KOPT-K1 (cell line): ENCODE data around the gene FAR1.
A peak's percentile ranks its signal among the peaks of the same experiment; 100 is the strongest.

Experiments
- H3K27ac ChIP-seq: fragments of 200-600 bp; sonication (generic); 2 replicates; pipeline ENCODE4 v1.5.1; 2016; ENCODE audit warnings: antibody characterized with exemption, mild to moderate bottlenecking, low read depth, low read length; ENCODE audit not compliant: poor library complexity, severe bottlenecking
- H3K36me3 ChIP-seq: fragments of 200-600 bp; sonication (generic); 2 replicates; pipeline ENCODE4 v1.5.1; 2017; ENCODE audit warnings: antibody characterized with exemption, mild to moderate bottlenecking, low read length, moderate library complexity; ENCODE audit not compliant: insufficient read depth
- H3K9me3 ChIP-seq: fragments of 200-600 bp; sonication (generic); 2 replicates; pipeline ENCODE4 v1.5.1; 2017; ENCODE audit warnings: antibody characterized with exemption, low read length, mild to moderate bottlenecking; ENCODE audit not compliant: insufficient read depth, poor library complexity, severe bottlenecking

Gene FAR1

DNA sequence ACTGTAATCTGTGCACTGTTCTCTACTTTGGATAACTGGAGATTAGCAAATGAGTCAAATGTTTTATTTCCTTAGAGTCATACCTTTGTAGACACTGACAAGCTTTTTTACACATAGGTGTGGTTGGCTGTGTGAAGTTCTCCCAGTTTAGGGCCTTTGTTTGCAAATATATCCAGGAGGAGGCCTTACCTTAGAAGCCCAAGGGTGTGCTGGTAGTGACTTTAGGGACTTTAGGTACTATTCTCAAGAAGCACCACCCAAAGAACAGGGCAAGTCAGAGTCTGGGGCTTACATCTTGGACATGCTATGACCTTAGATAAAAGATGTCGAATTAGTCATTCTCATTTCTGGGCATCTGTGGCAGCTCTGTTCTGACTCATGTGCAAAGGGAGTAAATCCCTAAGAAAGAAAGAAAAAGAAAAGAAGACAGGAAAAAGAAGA is 4.8 kb upstream of the FAR1 start:
- H3K27ac ChIP-seq, result no peak overlapping the region
- H3K9me3 ChIP-seq, result peaks cover 25% of the 10 kb centered on the region
- H3K36me3 ChIP-seq, result no peaks in the 10 kb centered on the region

DNA sequence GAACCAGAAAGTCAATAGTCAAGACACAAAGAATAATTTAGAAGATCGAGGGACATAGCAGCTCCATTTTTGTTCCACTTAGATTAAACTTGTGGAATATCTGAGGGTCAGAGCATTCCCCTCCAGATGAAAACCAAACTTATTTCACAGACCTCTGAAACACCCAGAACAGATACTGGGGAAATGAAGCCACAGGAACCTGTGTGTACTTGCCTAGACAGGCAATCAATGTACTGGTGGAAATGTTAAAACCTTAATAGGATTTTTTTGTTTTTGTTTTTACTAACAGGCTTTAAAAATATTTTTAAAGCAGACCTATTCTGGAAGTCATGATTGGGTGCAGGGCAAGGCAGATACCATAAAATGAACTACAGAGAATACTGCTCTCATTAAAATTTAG is 4.1 kb upstream of the FAR1 start:
- no peaks in the 10 kb centered on the region for H3K36me3 ChIP-seq
- H3K9me3 ChIP-seq, result peaks cover 18% of the 10 kb centered on the region
- H3K27ac ChIP-seq, result no peak overlapping the region

DNA sequence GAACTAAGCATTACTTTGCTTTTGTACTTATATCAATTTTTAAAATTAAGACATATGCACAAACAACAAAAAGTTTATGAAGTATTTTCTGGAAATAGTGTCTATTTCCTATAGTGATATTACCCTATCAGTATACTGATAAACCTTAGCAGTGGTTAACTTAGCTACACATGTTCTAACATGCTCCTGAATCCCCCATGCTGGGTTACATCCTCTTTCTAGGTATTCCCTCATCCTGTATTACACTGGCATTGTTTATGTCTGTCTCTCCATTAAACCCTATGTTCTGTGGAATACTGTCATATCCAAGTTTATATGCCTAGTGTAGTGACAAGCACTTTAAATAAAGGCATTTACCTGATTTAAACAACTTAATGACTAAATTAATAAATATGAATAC is 1.8 kb upstream of the FAR1 start:
- no peaks in the 10 kb centered on the region for H3K36me3 ChIP-seq
- H3K27ac ChIP-seq, result no peak overlapping the region
- H3K9me3 ChIP-seq, result peaks cover 9% of the 10 kb centered on the region

DNA sequence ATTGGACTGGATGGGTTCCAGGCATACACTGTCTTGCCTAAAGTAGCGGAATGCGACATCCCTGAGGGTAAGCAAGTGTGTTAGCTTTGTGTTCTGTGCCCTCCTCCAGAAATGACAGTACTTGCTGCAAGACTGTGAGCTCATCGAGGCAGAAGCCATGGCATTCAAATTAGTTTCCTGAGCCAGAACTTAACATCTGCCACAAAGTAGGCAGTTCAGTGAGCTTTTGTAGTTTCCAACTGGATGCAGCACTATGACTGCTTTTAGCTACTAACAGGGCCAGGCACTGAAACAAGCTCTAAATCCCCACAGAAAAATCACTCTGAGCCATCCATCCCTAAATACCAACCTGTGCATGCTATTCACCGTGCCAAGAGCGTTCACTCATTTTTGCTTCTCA is 1.2 kb upstream of the FAR1 start:
- Histone ChIP-seq H3K27ac (no peak overlapping the region), H3K36me3 (no peaks in the 10 kb centered on the region), H3K9me3 (peaks cover 9% of the 10 kb centered on the region)

DNA sequence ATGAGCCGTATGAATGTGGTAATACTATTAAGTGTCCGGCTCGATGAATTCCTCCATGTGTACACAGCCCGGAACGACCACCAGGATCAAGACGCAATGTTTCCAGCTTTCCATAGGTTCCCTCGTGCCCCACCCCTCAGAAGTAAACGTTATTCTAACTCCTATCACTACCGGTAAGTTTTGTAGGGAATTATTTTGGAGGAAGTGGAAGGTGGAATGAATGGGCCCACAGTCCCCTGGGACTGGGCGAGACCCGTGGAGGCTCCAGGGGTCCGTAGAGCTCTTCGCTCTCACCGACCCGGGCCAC is 720 bp upstream of the FAR1 start:
- Histone ChIP-seq H3K36me3 (no peaks in the 10 kb centered on the region), H3K27ac (peak overlapping the region; percentile 16), H3K9me3 (peaks cover 9% of the 10 kb centered on the region)

DNA sequence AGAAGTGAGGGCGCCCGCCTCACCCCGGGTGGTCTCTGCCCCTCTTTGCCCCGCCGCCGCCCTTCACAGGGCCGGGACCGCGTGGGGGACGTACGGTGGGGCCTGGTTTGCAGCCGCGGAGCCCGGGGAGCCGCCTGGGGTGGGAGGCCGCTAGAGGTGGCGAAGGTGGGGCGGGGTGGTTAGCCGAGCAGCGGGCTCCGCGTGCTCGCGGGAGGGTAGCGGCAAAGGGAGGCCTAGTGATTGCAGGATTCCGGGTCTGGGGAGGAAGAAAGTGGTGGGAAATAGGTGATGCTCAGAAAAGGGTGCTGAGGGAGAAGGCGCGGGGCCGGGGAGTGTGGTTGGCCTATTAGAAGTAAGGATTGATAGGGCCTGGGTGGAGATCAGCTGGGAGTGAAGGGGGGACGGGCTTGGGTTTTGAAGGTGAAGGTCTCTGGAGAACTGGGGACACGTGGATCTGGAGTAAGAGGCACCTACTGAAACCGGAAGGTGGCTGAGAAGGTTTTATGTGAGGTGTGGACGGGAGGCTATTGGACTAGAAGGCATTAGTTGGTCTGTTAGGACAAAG is 571 bp downstream of the FAR1 start:
- no peaks in the 10 kb centered on the region for H3K36me3 ChIP-seq
- peak overlapping the region; percentile 65 for H3K27ac ChIP-seq
- H3K9me3 ChIP-seq, result peaks cover 9% of the 10 kb centered on the region

DNA sequence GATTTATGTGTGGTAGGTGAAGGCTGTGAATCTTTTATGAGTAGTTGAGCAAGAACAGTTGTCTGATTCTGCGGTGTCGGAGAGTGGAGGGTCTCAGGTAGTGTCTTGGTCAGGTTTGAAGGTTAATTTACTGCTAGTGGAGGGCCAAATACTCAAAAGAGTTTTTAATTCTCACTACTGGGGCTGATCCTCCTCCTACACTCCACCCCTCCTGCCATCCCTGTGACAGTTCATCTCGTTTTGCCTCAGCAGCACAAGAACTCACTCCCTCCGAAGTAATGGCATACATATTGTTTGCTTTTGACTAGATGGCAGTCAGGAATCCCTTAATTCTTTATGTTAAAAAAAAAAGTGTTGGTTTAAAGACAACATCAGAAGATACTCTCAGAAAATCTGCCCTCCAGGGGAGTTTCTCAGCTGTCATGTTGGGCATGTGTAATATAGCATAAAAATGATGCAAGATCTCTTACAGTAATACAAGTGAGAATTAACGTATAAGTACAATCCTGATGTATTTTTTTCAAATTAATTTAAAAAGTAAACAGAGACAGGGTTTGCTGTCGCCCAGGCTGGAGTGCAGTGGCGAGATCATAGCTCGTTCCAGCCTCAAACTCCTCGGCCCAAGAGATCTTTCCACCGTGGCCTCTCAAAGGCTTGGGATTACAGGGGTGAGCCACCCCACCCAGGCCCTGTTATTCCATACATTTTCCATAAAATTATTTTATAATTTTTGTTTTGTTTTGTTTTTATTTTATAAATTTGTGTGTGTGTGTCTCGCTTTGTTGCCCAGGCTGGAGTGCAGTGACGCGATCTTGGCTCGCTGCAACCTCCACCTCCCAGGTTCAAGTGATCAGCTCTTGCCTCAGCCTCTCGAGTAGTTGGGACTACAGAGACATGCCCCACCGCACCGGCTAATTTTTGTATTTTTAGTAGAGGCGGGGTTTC is 1.3 kb downstream of the FAR1 start:
- peak overlapping the region; percentile 65 for H3K27ac ChIP-seq
- H3K36me3 ChIP-seq, result no peaks in the 10 kb centered on the region
- peaks cover 9% of the 10 kb centered on the region for H3K9me3 ChIP-seq

DNA sequence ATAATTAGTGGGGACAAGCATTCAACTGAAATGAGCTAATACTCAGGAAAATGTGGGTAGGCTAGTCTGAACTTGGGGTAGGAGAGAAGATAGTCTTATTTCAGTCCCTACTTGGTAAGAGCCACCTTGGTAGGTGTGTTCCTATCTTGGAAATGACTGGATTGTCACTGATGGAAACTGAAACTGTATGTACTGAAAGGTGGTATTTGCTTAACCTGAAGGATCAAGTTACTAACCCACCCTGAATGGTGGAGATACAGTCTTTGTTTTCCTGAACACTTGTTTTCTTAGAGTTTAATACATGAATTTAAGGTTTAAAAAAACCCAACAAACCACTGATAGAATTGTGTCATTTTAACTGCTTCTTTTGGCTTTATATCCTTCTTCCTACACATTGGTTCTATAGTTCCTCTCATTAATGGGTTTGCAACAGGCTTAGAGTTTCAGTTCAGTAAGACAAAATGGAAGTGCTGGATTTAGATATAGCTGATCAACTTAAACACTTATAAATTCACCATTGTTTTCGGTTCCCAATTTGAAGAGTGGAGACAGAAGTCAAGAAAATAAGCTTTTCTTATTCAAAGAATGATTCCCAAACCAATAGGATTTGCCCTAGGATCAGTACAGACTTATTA is 4.2 kb downstream of the FAR1 start:
- no peak overlapping the region for H3K27ac ChIP-seq
- no peaks in the 10 kb centered on the region for H3K36me3 ChIP-seq
- H3K9me3 ChIP-seq, result no peaks in the 10 kb centered on the region

DNA sequence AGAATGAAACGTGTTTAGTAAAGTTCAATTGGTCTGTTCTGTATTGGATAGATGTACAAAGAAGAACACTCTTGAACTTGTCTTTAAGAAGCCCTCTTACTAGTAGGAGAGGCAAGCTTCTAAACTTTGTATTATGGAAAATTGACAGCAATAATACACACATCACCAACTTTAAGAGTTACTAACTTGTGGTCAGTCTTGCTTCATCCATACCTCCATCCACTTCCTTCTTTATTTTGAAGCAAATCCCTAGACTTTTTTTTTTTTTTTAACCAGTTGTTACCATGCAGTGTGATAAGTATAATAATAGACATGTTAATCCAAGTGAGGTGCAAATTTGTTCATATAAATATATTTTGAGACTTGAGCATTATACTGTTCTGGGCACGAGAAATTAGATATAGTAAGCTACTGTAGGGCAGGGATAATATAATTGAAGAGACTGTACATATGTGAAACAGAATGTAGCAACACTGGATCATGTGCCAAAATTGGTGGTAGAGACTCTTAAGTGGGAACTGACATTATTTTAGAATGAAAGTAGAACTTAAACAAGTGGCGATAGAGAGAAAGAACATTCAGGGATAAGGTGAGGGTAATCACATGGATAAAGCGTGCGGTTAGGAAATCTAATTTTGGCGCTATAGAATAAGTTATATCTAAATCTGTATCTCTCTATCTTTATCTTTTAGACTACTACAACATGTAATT is 6.5 kb downstream of the FAR1 start:
- no peak overlapping the region for H3K27ac ChIP-seq
- H3K36me3 ChIP-seq, result no peaks in the 10 kb centered on the region

DNA sequence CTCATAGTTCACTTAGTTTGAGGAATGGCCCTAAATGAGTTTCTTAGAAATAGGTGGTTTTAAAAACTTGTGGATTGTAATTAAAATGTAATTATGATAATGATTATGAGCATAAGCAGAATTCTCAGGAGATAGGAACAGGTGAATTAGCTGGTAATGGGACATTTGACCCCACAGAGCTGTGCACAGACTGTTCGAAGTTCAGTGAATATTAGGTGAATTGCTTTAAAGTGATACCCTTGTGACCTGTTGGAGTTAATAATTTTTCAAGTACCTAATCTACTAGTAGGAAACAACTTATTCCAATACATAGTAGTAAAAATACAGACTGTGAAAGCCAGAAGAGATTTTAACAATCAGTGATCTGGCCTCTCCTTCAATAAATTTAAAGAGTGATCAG is 8.1 kb downstream of the FAR1 start:
- Histone ChIP-seq H3K9me3 (no peaks in the 10 kb centered on the region), H3K36me3 (no peaks in the 10 kb centered on the region), H3K27ac (no peak overlapping the region)

More for the DNA sequence above, 6.5 kb downstream of the FAR1 start:
- H3K9me3 ChIP-seq, result no peaks in the 10 kb centered on the region

DNA sequence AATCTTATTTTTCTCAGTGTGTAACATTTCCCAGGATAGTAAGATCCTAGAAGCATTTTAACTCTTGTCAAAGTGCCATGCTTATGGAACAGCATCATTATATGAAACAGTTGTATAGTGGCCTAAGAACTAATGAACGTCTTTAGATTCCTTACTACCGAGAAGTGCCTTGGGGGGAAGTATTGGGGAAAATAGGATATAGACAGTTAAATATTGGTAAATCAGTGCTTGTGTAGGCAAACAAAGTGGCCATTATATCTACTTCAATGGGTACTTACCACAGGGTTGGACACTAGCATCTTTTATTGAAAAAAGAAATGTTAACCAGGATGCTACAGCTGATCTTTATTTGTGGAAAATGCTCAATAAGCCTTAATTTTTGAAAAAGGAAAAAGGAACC is 11.3 kb downstream of the FAR1 start:
- Histone ChIP-seq H3K27ac (no peak overlapping the region), H3K36me3 (no peaks in the 10 kb centered on the region)

DNA sequence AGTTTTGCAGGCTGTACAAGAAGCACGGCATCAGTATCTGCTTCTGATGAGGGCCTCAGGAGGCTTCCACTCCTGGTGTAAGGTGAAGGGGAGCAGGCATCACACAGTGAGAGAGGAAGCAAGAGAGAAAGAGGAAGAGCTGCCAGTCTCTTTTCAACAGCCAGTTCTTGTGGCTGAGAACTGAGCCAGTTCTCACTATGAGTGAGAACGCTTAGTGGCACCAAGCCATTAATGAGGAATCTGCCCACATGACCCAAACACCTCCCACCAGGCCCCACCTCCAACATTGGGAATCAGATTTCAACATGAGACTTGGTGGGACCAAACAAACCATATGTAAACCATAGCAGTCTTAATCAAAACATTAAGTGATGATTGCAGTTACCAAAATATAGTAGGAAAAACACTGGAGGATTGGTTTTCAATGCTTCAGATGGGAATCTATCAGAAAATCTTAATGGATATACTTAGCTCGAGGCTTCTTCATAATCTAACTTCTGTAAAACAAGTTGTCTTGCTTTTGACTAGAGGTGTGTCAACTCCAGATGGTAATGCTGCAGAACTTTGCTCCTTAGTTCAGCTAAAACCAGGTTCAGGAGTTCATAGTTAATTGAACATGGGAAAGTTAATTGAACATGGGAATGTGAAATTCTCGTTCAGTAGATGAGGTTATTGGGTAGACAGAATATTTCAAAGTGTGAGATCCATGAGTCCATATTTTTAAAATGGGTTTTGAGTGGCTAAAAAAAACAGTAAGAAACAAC is 12.2 kb downstream of the FAR1 start:
- Histone ChIP-seq H3K27ac (no peak overlapping the region), H3K36me3 (no peaks in the 10 kb centered on the region)

More for the DNA sequence above, 11.3 kb downstream of the FAR1 start:
- H3K9me3 ChIP-seq, result no peaks in the 10 kb centered on the region

DNA sequence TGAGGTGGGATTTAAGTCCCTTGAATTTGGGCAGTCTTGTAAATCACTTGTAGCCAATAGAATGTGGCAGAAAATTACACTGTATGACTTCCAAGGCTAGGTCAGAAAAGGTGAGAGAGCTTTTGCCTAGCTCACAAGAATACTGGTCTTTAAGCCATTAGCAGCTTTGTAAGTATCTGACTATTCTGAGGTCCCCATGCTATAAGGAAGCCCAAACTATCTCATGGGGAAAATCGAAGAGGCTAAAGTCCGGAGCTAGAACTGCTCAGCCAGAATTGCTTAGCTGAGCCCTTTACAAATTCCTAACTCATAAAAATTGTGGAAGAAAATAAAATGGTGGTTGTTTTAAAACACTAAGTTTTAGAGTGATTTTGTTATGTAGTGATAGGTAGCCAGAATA is 13.0 kb downstream of the FAR1 start:
- Histone ChIP-seq H3K9me3 (no peaks in the 10 kb centered on the region), H3K27ac (no peak overlapping the region), H3K36me3 (no peaks in the 10 kb centered on the region)

More for the DNA sequence above, 12.2 kb downstream of the FAR1 start:
- H3K9me3 ChIP-seq, result no peaks in the 10 kb centered on the region

DNA sequence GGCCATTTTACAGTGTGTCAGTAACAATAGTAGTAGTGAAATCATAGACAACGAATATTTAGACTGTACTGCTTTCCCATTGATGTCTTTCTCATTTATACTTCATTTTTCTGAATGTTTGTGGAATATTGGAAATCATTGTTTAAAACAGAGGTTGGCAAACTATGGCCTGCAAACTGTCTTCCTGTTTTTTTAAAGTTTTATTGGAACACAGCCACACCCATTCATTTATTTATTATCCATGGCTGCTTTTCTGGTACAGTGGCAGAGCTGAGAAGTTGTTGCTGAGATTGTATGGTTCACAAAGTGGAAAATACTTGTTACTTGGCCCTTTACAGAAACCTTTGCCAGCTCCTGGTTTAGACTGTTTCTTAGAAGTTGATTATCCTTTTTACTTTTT is 13.7 kb downstream of the FAR1 start:
- Histone ChIP-seq H3K36me3 (peaks cover 2% of the 10 kb centered on the region; the same call in 1 of the 2 replicates), H3K9me3 (no peaks in the 10 kb centered on the region), H3K27ac (no peak overlapping the region)
